ENCODE measurements around the gene GALNT2.

GALNT2 gene

DNA sequence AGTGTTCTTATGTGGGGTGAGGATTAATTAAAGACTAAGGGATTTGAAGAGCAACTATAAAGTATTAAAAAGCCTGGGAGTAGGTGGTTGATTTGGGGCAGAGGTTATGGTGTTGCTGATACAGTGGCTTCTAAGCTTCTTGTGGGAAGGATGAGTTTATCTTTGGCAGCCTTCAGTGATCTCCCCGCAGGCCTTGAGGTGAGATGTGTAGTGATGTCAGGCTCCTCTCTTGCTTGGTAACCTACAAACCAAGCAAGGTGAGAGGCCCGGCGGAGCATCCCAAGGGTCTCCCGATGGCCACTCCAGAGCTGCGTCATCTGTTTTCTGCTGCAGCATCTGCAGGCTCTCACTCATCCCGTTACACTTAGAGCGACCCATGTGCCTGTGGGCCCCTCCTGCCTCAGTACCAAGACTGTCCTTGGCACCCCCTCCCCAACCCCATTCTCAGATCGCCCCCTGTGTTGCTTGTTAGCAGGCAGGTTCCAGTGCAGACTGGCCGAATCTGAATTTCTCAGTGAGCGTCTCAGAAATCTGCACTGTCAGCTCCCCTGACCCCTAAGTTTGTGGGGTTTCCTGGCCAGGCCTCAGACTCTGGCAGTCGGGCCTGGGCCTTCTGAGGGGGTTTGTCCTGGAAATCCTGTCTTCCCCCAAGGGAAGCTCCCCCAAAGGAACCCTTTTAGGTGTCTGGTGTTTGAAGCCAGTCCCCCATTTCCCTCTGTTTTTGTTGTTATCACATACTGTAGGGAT lies 77.9 kb downstream of the GALNT2 start:
- peaks cover 19% of the 10 kb centered on the region for H3K4me1 ChIP-seq
- DNase-seq (ENCODE audit: low spot score in 2 of 2), result no peak

DNA sequence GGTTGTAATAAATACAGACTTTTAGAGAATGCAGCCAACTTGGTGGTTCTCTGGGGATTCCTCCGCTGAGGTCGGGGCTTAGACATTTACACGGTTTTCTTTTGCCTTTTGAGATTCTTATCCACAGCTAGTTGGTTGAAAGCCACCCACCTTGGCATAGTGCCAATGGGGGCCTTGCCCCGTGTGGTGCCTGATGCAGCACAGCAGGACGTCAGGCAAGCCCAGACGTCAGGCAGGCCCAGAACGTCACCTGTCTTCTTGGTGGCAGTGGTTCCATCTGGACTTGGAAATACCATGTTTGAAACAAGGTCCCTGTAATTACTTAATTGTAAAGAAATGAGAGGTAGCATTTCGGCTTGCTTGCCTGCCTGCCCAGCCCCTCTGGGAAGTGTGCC lies 78.5 kb downstream of the GALNT2 start:
- no peak for DNase-seq (ENCODE audit: low spot score in 2 of 2)
- H3K4me1 ChIP-seq, result peaks cover 25% of the 10 kb centered on the region
- in situ Hi-C loops (cut with MboI; ENCODE audit: low sequenced_read_pairs), result no loop called here

More for the DNA sequence above, 77.9 kb downstream of the GALNT2 start:
- H3K27me3 ChIP-seq (ENCODE audit: low read depth), result no peaks in the 10 kb centered on the region
- H3K4me3 ChIP-seq, result no peak overlapping the region
- no peaks in the 10 kb centered on the region for H3K9me3 ChIP-seq
- no peaks in the 10 kb centered on the region for H3K36me3 ChIP-seq (replicated peaks)
- in situ Hi-C loops (cut with MboI; ENCODE audit: low sequenced_read_pairs), result no loop called here

DNA sequence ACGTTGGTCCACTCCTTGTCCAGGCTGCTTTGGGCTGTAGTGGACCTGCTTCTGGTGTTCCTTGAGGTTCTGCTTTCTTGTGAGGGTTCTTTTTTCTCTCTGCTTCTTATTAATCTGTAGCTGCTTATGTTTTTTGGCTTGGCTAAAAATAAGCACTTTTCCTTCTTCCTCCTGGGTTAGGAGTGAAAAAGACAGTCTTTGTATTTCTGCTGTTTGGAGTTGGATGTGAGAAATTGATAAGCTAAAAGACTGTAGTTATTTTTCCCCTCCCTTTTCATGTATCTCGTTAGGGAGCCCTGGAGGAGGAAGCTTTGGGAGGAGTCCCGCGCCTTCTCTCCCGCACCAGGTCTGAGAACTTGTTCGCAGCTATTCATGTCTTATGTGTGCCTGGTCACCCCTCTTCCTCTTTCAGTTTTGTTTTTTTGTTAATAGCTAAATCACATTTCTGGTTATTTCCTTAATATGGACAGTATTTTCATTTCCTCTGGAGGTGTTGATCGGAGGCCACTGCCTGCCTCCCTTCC lies 79.0 kb downstream of the GALNT2 start:
- H3K4me3 ChIP-seq, result no peak overlapping the region

More for the DNA sequence above, 78.5 kb downstream of the GALNT2 start:
- Histone ChIP-seq H3K9me3 (no peaks in the 10 kb centered on the region), H3K27me3 (ENCODE audit: low read depth) (no peaks in the 10 kb centered on the region), H3K36me3 (replicated peaks) (no peaks in the 10 kb centered on the region), H3K4me3 (no peak overlapping the region)

DNA sequence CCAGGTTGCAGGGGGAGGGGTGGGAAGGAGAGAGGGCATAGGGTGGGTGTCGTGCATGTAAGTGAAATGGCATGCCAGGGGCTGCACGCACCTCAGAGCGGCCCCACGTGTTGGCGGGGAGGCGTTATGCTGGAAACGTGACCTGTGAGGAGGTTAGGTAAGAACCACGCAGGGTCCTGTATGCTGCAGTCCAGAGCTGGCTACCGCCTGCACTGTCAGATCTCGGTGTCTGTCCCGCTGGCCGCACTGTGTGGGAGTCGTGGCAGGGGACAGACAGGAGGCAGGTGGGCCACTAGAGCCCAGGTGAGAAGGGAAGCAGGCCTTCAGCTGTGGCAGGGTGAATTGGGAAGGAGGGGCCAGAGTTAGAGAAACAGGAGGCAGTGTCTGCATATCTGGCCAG lies 79.7 kb downstream of the GALNT2 start:
- Histone ChIP-seq H3K27me3 (ENCODE audit: low read depth) (no peaks in the 10 kb centered on the region), H3K4me1 (peaks cover 25% of the 10 kb centered on the region), H3K9me3 (no peaks in the 10 kb centered on the region), H3K4me3 (no peak overlapping the region), H3K36me3 (replicated peaks) (no peaks in the 10 kb centered on the region)
- no peak for DNase-seq (ENCODE audit: low spot score in 2 of 2)
- in situ Hi-C loops (cut with MboI; ENCODE audit: low sequenced_read_pairs), result no loop called here

More for the DNA sequence above, 79.0 kb downstream of the GALNT2 start:
- no peak for DNase-seq (ENCODE audit: low spot score in 2 of 2)
- Histone ChIP-seq H3K9me3 (no peaks in the 10 kb centered on the region), H3K27me3 (ENCODE audit: low read depth) (no peaks in the 10 kb centered on the region), H3K4me1 (peaks cover 27% of the 10 kb centered on the region), H3K36me3 (replicated peaks) (no peaks in the 10 kb centered on the region)
- in situ Hi-C loops (cut with MboI; ENCODE audit: low sequenced_read_pairs), result no loop called here

DNA sequence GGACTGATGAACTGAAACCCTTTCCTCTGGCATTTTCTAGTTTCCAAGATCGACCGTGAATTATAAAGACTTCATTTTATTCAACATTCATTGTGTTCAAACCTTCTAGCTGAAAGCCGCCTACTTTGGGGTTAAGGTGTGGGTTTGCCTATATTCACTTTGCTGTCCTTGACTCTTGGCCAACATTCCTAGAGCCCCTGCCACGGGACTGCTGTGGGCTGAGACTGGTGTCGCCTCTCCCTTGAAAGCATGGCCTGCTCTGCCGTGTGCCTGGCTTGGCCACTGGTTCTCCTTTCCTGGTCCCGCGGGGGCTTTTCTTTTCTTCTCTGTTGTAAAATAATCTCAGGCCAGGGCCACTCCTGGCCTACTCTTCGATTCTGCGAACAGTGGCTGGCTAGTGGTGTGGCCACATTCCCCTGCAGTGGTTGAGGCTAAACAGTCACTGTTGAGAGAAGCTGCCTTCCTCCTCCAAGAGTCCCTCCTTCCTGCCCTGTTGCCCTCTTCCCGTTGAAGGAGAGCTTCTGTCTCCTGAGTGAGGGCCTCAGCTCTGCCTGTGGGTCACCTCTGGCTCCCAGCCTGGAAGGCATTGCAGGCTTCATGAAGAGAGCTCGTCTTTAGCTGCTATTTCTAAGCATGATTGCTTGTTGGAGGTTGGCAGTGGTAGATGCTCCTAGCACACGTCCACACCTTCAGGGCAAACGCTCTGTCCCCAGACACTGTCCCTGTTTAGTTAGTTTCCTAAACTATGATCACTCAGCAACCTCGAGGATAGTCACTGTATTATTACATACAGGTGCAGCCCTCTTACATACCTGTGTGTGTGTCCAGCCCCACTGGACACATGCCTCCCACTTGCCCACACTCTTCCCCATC lies 80.5 kb downstream of the GALNT2 start:
- Histone ChIP-seq H3K4me3 (no peak overlapping the region), H3K36me3 (replicated peaks) (no peaks in the 10 kb centered on the region), H3K4me1 (peaks cover 32% of the 10 kb centered on the region), H3K9me3 (no peaks in the 10 kb centered on the region), H3K27me3 (ENCODE audit: low read depth) (no peaks in the 10 kb centered on the region)
- no peak for DNase-seq (ENCODE audit: low spot score in 2 of 2)
- in situ Hi-C loops (cut with MboI; ENCODE audit: low sequenced_read_pairs), result no loop called here

DNA sequence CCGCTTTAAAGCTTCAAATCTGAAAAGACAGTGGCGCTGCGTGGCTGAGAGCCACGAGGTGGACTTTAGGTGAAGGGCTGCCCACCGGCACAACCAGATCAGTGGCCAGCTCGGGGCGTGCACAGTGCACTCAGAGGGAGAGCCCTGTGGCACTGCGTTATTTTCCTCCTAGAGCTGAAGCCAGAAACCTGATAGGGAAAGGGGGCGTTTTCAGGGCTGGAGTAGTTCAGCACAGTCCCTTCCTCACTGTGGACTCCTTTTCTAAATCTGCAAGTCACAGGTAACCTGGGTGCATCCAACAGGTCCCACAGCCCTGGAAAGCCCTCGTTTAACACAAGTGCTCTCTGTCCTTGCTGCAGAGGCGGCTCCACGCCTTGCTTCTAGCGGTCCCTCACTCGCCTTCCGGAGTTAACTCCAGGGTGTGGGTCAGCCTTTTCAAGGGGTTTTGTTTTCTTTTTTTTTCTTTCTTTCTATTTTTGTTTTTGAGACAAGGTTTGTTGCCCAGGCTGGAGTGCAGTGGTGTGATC lies 81.2 kb downstream of the GALNT2 start:
- in situ Hi-C loops (cut with MboI; ENCODE audit: low sequenced_read_pairs), result no loop called here
- Histone ChIP-seq H3K4me1 (peaks cover 39% of the 10 kb centered on the region), H3K27me3 (ENCODE audit: low read depth) (no peaks in the 10 kb centered on the region), H3K4me3 (no peak overlapping the region), H3K36me3 (replicated peaks) (no peaks in the 10 kb centered on the region), H3K9me3 (no peaks in the 10 kb centered on the region)
- DNase-seq (ENCODE audit: low spot score in 2 of 2), result no peak

DNA sequence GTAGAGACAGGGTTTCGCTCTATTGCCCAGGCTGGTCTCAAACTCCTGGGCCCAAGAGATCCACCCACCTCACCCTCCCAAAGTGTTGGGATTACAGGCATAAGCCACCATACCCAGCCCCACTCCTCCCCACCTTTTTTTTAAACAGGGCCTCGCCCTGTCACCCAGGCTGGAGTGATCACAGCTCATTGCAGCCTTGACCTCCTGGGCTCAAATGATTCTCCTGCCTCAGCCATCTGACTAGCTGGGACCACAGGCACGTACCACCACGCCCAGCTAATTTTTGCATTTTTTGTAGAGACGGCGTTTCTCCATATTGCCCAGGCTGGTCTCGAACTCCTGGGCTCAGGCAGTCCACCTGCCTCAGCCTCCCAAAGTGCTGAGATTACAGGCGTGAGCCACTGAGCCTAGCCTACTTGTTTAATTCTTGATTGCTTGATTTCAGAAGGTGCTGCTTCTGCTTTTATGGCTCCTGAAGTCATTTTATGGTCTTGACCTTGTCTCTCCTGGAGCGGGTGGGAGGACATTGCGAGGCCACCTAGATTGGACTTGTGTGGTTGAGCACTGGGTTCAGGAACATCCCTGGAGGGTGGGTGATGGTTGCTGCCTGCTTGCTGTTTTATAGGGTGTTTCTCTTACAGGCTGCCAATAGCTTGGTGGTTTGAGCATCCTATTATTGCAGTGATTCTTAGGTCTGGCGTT lies 81.9 kb downstream of the GALNT2 start:
- peaks cover 42% of the 10 kb centered on the region for H3K4me1 ChIP-seq
- no peaks in the 10 kb centered on the region for H3K36me3 ChIP-seq (replicated peaks)
- H3K4me3 ChIP-seq, result no peak overlapping the region
- no peaks in the 10 kb centered on the region for H3K27me3 ChIP-seq (ENCODE audit: low read depth)
- DNase-seq (ENCODE audit: low spot score in 2 of 2), result no peak
- no peaks in the 10 kb centered on the region for H3K9me3 ChIP-seq
- in situ Hi-C loops (cut with MboI; ENCODE audit: low sequenced_read_pairs), result no loop called here

DNA sequence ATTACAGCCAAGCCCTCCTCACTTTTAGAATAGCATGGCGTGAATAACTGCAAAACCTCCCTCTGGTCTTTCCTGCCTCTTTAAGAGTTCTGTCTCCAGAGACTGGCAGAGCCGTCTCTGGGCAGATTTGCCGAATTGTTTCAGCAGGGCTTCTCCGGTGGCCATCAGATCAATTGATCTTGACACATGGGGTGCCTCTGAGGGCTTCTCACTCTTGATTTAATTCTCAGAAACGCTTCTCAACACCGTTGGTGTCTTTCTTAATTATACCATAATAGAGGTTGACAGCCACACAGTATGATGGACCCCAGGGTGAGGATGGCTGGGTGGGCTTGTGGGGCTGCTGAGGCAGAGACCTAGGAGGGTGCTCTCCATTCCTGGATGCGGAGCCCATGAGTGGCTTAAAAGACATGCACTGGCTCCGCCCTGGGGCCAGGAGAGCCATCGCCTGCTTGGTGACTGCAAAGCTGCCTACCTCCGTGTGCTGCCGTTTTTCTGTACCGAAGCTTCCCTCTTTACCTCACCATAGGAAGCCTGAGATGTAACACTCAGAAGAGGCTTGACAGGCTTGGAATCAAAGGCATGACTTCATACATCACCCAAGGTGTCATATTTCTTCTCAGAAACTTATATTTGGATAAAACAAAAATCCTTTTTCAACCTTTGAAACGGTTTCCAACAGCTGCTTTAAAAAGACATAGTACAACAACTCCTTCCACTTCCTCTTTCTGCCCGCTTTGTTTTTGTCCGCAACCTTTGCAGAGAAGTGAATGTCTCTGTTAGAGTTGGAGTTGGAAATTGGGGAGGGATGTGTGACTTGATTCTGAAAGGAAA lies 82.9 kb downstream of the GALNT2 start:
- no peak for DNase-seq (ENCODE audit: low spot score in 2 of 2)
- peaks cover 52% of the 10 kb centered on the region for H3K4me1 ChIP-seq
- no peak overlapping the region for H3K4me3 ChIP-seq
- in situ Hi-C loops (cut with MboI; ENCODE audit: low sequenced_read_pairs), result no loop called here
- no peaks in the 10 kb centered on the region for H3K9me3 ChIP-seq
- no peaks in the 10 kb centered on the region for H3K27me3 ChIP-seq (ENCODE audit: low read depth)
- no peaks in the 10 kb centered on the region for H3K36me3 ChIP-seq (replicated peaks)

DNA sequence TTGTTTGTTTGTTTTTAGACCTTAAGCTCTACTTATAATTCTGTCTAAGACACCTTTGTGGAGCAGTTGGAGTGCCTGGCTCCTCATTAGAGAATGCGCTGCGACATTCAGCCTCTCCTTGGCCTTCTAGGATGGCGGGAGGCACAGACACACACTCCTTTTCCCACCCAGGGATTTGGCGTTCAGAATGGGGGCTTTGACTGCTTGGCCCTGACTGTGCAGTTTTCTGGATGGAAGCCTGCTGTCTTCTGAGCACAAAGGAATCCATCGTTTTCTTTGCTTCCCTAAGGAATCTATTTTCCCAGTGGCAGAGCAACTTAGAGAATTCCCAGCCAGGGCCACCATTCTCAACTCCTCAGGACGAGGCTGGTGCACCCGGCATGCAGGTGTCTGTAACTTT lies 83.6 kb downstream of the GALNT2 start:
- no peak for DNase-seq (ENCODE audit: low spot score in 2 of 2)
- H3K36me3 ChIP-seq (replicated peaks), result no peaks in the 10 kb centered on the region
- in situ Hi-C loops (cut with MboI; ENCODE audit: low sequenced_read_pairs), result no loop called here
- H3K9me3 ChIP-seq, result no peaks in the 10 kb centered on the region
- H3K4me3 ChIP-seq, result no peak overlapping the region
- H3K4me1 ChIP-seq, result peaks cover 54% of the 10 kb centered on the region
- no peaks in the 10 kb centered on the region for H3K27me3 ChIP-seq (ENCODE audit: low read depth)

DNA sequence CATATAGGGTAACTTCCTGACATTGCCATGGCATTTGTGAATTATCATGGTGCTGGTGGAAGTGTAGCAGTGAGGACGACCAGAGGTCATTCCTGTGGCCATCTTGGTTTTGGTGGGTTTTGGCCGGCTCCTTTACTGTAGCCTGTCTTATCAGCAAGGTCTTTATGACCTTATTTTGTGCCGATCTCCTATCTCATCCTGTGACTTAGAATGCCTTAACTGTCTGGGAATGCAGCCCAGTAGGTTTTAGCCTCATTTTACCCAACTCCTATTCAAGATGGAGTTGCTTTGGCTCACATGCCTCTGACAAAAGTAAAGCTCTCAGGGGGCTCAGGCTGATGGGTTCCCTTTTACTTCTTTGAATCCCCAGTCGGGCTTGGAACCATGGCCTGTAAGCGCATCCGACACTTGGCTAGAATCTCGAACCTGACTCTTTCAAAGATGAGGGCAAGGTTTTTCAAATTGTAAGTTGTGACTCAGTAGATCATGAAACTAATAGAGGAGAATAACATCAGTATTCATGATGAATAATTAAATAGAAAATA lies 85.0 kb downstream of the GALNT2 start:
- H3K27me3 ChIP-seq (ENCODE audit: low read depth), result no peaks in the 10 kb centered on the region
- no peak for DNase-seq (ENCODE audit: low spot score in 2 of 2)
- no peak overlapping the region for H3K4me3 ChIP-seq
- in situ Hi-C loops (cut with MboI; ENCODE audit: low sequenced_read_pairs), result no loop called here
- H3K9me3 ChIP-seq, result no peaks in the 10 kb centered on the region
- H3K4me1 ChIP-seq, result peaks cover 56% of the 10 kb centered on the region
- peaks cover 3% of the 10 kb centered on the region for H3K36me3 ChIP-seq (replicated peaks)

DNA sequence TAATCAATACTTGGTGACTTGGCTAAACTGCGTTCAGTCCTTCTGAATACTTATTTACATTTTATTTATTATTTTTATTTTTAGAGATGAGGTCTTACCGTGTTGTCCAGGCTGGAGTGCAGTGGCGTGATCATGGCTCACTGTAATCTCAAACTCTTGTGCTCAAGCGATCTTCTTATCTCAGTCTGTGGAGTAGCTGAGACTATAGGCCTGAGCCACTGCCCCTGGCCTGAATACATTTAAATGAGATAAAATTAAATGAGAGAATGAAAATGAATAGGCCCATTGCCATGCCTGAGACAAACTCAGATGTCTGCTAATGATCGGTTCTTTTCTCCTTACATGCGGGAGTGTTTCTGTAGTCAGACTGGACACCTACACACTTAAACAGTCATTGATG lies 86.0 kb downstream of the GALNT2 start:
- Histone ChIP-seq H3K9me3 (no peaks in the 10 kb centered on the region), H3K27me3 (ENCODE audit: low read depth) (no peaks in the 10 kb centered on the region), H3K36me3 (replicated peaks) (peaks cover 3% of the 10 kb centered on the region), H3K4me3 (no peak overlapping the region), H3K4me1 (peaks cover 65% of the 10 kb centered on the region)
- in situ Hi-C loops (cut with MboI; ENCODE audit: low sequenced_read_pairs), result no loop called here
- no peak for DNase-seq (ENCODE audit: low spot score in 2 of 2)

DNA sequence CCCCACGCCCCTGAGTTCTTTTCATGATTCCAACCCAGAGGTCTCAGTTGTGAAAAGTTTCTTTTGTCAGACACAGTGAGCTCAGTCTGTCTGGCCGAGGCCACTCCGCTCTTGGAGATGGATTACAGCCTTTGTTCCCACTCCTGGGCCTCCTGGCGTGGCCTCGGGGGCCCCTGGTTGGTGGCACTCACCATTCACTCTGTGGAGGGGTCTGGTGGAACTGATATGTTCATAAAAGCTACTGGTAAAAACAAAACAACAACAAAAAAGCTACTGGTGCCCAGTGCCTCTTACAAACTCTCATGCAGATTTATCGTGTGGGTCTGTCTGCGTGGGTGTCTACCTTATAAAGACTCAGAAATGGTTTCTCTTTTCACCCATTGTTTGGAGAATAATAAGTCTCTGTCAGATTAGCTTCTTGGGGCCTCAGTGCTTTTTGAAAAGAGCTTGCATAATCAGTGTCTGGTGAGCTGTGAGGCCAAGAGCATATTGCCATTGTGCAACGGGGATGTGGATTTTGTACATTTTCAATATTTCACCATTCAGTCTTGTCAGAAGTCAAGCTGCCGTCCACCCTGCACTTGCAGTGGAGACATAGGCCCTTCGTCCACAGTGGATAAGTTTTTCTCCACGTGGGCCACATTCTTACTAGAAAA lies 86.7 kb downstream of the GALNT2 start:
- Histone ChIP-seq H3K36me3 (replicated peaks) (peaks cover 3% of the 10 kb centered on the region), H3K9me3 (no peaks in the 10 kb centered on the region), H3K27me3 (ENCODE audit: low read depth) (no peaks in the 10 kb centered on the region), H3K4me1 (peaks cover 69% of the 10 kb centered on the region), H3K4me3 (no peak overlapping the region)
- in situ Hi-C loops (cut with MboI; ENCODE audit: low sequenced_read_pairs), result no loop called here
- peak; percentile 88 to 98 for DNase-seq (ENCODE audit: low spot score in 2 of 2)

Measured in HAP-1 (cell line).